ENCODE results near the gene NARF.
A peak's percentile ranks its signal among the peaks of the same experiment; 100 is the strongest.
"Not testable (repeated sequence)": the region's sequence is repeated elsewhere in the genome, so short reads cannot be mapped to it uniquely, and the experiment has no call there.

NARF gene

GRCh38 chr17:82447876-82448275 is 10.7 kb upstream of the NARF start:
- DNase-seq, result no peak

- no peak for DNase-seq
These were observed 9.2 kb upstream of the NARF start for GRCh38 chr17:82449131-82449882.

- DNase-seq, result no peak
These were observed 8.6 kb upstream of the NARF start for GRCh38 chr17:82449883-82450356.

GRCh38 chr17:82450357-82451106 is 8.0 kb upstream of the NARF start, which contains the start of gene CYBC1:
Gene CYBC1 (minus strand): TSS chr17:82450752. CDS start chr17:82449254, 1,498 bp downstream.
- DNase-seq, result peak; percentile 78

GRCh38 chr17:82452162-82452561 is 6.4 kb upstream of the NARF start:
- DNase-seq, result no peak

GRCh38 chr17:82453151-82453550 is 5.4 kb upstream of the NARF start:
- not testable (repeated sequence) for DNase-seq

GRCh38 chr17:82453706-82454105 is 4.8 kb upstream of the NARF start:
- DNase-seq, result not testable (repeated sequence)

- peak; percentile 55 for DNase-seq
These were observed 1.2 kb upstream of the NARF start for GRCh38 chr17:82457073-82457928.

- DNase-seq, result no peak
These were observed 687 bp upstream of the NARF start for GRCh38 chr17:82457929-82458178.

- no peak for DNase-seq
These were observed 414 bp downstream of the NARF start for GRCh38 chr17:82458885-82459424.

- not testable (repeated sequence) for DNase-seq
These were observed 1.4 kb downstream of the NARF start for GRCh38 chr17:82459936-82460335.

GRCh38 chr17:82461827-82462524 is 3.4 kb downstream of the NARF start:
- DNase-seq, result peak; percentile 83

GRCh38 chr17:82463391-82463790 is 4.8 kb downstream of the NARF start:
- no peak for DNase-seq

- no peak for DNase-seq
These were observed 5.5 kb downstream of the NARF start for GRCh38 chr17:82463925-82464566.

GRCh38 chr17:82464567-82464929 is 6.0 kb downstream of the NARF start:
- DNase-seq, result no peak

- DNase-seq, result no peak
These were observed 6.6 kb downstream of the NARF start for GRCh38 chr17:82465023-82465603.

GRCh38 chr17:82468692-82469091 is 10.2 kb downstream of the NARF start:
- no peak for DNase-seq

GRCh38 chr17:82470065-82470464 is 11.5 kb downstream of the NARF start:
- DNase-seq, result no peak

GRCh38 chr17:82474223-82475010 is 15.9 kb downstream of the NARF start:
- DNase-seq, result no peak

- DNase-seq, result no peak
These were observed 16.9 kb downstream of the NARF start for GRCh38 chr17:82475458-82475857.

- DNase-seq, result no peak
These were observed 19.4 kb downstream of the NARF start for GRCh38 chr17:82477934-82478333.
